CD14-positive monocyte (primary cell): ENCODE data around the gene SNX2. TPM values are rescaled to one million over a fixed set of nuclear protein-coding genes. Genes with fewer than 3 reads are reported as not detected.

Source experiments
- DNase-seq, 3 donors: peaks; one replicate each; pipeline ENCODE4 v3.0.0-alpha.2; 2011 to 2022
- H2AFZ ChIP-seq: 2 replicates; pipeline ENCODE4 v1.6.0; 2012; ENCODE audit warnings: mild to moderate bottlenecking, low read depth, low read length, inconsistent platforms; ENCODE audit not compliant: insufficient read depth, poor library complexity, severe bottlenecking
- H3K27ac ChIP-seq, 2 donors: 1 replicate in 1 of 2; 2 replicates in 1 of 2; pipeline ENCODE4 v1.5.1; 2012 to 2013; ENCODE audit warnings: low read length in 2 of 2, control low read depth in 1 of 2, inconsistent platforms in 1 of 2, low read depth in 1 of 2, mild to moderate bottlenecking in 1 of 2
- H3K27me3 ChIP-seq, 2 donors: one replicate each; pipeline versions ENCODE4 v1.6.0 to v1.6.1; 2011 to 2013; ENCODE audit warnings: low read length in 2 of 2; ENCODE audit not compliant: control insufficient read depth in 2 of 2, insufficient read depth in 2 of 2
- H3K36me3 ChIP-seq, 2 donors: replicated peaks in 1 of 2; 1 replicate in 1 of 2; 2 replicates in 1 of 2; pipeline versions ENCODE4 v1.5.1 to v1.6.1; 2012 to 2013; ENCODE audit warnings: low read length in 2 of 2, control low read depth in 1 of 2, inconsistent platforms in 1 of 2, mild to moderate bottlenecking in 1 of 2; ENCODE audit not compliant: insufficient read depth in 2 of 2, control insufficient read depth in 1 of 2
- H3K4me1 ChIP-seq, 2 donors: 1 replicate in 1 of 2; 2 replicates in 1 of 2; pipeline versions ENCODE4 v1.5.1 to v1.6.1; 2012 to 2013; ENCODE audit warnings: low read length in 2 of 2, control low read depth in 1 of 2, inconsistent platforms in 1 of 2, mild to moderate bottlenecking in 1 of 2, moderate library complexity in 1 of 2; ENCODE audit not compliant: insufficient read depth in 2 of 2, control insufficient read depth in 1 of 2
- H3K4me2 ChIP-seq: replicated peaks from 2 replicates; pipeline ENCODE3; 2012; ENCODE audit warnings: low read length, moderate library complexity, mild to moderate bottlenecking; ENCODE audit not compliant: poor library complexity, severe bottlenecking; ENCODE audit errors: extremely low read depth
- H3K4me3 ChIP-seq, 3 experiments: fragments of 200-600 bp in 1 of 3; sonication (generic) in 1 of 3; replicated peaks in 1 of 3; 1 replicate in 2 of 3; 2 replicates in 1 of 3; pipeline ENCODE4 v1.5.1; 2011 to 2013; ENCODE audit warnings: low read length in 3 of 3, mild to moderate bottlenecking in 3 of 3, control low read depth in 2 of 3, low read depth in 2 of 3, inconsistent platforms in 1 of 3, moderate library complexity in 1 of 3
- H3K79me2 ChIP-seq: 2 replicates; pipeline ENCODE4 v1.6.0; 2012; ENCODE audit warnings: mild to moderate bottlenecking, control low read depth, inconsistent platforms, low read length, moderate library complexity; ENCODE audit not compliant: insufficient read depth
- H3K9ac ChIP-seq: 2 replicates; pipeline ENCODE4 v1.6.0; 2017; ENCODE audit warnings: low read length, mild to moderate bottlenecking; ENCODE audit not compliant: insufficient read depth, poor library complexity, severe bottlenecking
- H3K9me3 ChIP-seq, 2 donors: replicated peaks in 1 of 2; 1 replicate in 1 of 2; 2 replicates in 1 of 2; pipeline versions ENCODE4 v1.5.1 to v1.6.1; 2012 to 2013; ENCODE audit warnings: low read length in 2 of 2, control low read depth in 1 of 2; ENCODE audit not compliant: control insufficient read depth in 1 of 2, insufficient read depth in 1 of 2
- H4K20me1 ChIP-seq: 2 replicates; pipeline ENCODE4 v1.6.0; 2012; ENCODE audit warnings: mild to moderate bottlenecking, low read length, control low read depth, moderate library complexity; ENCODE audit not compliant: insufficient read depth
- H3K27ac Mint-ChIP-seq, 7 donors: one replicate each; pipeline ENCODE4 v1.8.0; 2020; ENCODE audit warnings: mild to moderate bottlenecking in 7 of 7, mixed read lengths in 7 of 7, moderate library complexity in 6 of 7, inconsistent platforms in 2 of 7
- H3K27me3 Mint-ChIP-seq, 3 donors: one replicate each; pipeline ENCODE4 v1.8.0; 2021 to 2022; ENCODE audit warnings: low read depth in 3 of 3, mild to moderate bottlenecking in 3 of 3, mixed read lengths in 3 of 3, moderate library complexity in 3 of 3, inconsistent platforms in 1 of 3
- H3K36me3 Mint-ChIP-seq, 2 donors: one replicate each; pipeline ENCODE4 v1.8.0; 2020; ENCODE audit warnings: mixed read lengths in 2 of 2, inconsistent platforms in 1 of 2, mild to moderate bottlenecking in 1 of 2
- H3K4me1 Mint-ChIP-seq: one replicate; pipeline ENCODE4 v1.8.0; 2020; ENCODE audit warnings: mild to moderate bottlenecking, mixed read lengths
- H3K4me3 Mint-ChIP-seq, 2 donors: one replicate each; pipeline ENCODE4 v1.8.0; 2020; ENCODE audit warnings: mild to moderate bottlenecking in 2 of 2, mixed read lengths in 2 of 2, moderate library complexity in 1 of 2
- H3K9me3 Mint-ChIP-seq, 7 donors: one replicate each; pipeline ENCODE4 v1.8.0; 2020 to 2022; ENCODE audit warnings: mixed read lengths in 7 of 7, mild to moderate bottlenecking in 6 of 7, moderate library complexity in 6 of 7, inconsistent platforms in 2 of 7
- WGBS: methylation state at CpG from one replicate; pipeline ENCODE4 v1.1.5; 2013; ENCODE audit warnings: missing lambda C conversion rate; ENCODE audit not compliant: insufficient coverage; 5-methylcytosine and 5-hydroxymethylcytosine counted together
- intact Hi-C, 2 donors: fragments of 100-400 bp; cut with micrococcal nuclease; formaldehyde crosslinking; loops; one replicate each; pipeline versions ENCODE4 v1.15.0 to v1.15.1; 2023
- polyA plus RNA-seq, 3 donors: library from polyadenylated mRNA; depleted of rRNA in 1 of 3; unstranded in 2 of 3; stranded (reverse) in 1 of 3; fragments of 300-500 nt in 2 of 3; fragments of >200 nt in 1 of 3; fragmentation: Illumina TruSeq in 2 of 3; gene quantifications; 1 replicate in 2 of 3; 2 replicates in 1 of 3; pipeline ENCODE4 v1.2.3, GENCODE V29; 2012 to 2021
- TF ChIP-seq, protein P1 (sequence below): fragments of 200-600 bp; IDR thresholded peaks from one replicate; pipeline ENCODE4 v1.8.0; 2022; ENCODE audit warnings: antibody characterized with exemption, mild to moderate bottlenecking

Gene SNX2
- polyA plus RNA-seq, 3 donors: 84.6 to 264 (median 263) TPM

DNA sequence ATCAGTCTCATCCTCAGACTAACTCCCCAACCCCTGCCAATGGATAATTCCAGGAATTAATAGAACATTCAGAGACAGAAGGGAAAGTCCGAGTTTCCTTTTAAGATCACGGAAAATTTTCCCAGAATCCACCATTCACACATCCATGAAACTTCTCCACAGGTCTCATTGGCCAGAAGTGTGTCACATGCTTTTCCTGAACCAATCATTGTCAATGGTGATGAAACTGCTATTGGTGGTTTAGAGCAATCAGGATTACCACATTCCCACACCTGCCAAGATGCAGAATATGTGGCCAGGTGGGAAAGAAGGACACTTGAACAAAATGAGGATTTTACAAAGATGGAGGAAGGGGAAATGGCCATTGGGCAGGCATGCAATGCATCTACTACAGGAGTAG, 29.3 kb upstream of the SNX2 start:
- TF ChIP-seq, protein P1, sequence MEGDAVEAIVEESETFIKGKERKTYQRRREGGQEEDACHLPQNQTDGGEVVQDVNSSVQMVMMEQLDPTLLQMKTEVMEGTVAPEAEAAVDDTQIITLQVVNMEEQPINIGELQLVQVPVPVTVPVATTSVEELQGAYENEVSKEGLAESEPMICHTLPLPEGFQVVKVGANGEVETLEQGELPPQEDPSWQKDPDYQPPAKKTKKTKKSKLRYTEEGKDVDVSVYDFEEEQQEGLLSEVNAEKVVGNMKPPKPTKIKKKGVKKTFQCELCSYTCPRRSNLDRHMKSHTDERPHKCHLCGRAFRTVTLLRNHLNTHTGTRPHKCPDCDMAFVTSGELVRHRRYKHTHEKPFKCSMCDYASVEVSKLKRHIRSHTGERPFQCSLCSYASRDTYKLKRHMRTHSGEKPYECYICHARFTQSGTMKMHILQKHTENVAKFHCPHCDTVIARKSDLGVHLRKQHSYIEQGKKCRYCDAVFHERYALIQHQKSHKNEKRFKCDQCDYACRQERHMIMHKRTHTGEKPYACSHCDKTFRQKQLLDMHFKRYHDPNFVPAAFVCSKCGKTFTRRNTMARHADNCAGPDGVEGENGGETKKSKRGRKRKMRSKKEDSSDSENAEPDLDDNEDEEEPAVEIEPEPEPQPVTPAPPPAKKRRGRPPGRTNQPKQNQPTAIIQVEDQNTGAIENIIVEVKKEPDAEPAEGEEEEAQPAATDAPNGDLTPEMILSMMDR: no peak
- no peaks in the 10 kb centered on the region for H3K4me1 Mint-ChIP-seq
- H3K79me2 ChIP-seq: no peaks in the 10 kb centered on the region
- H3K9me3 Mint-ChIP-seq: peaks cover 0 to 4% (median 0%) of the 10 kb centered on the region in 7 donors
- no peaks in the 10 kb centered on the region for H3K36me3 Mint-ChIP-seq
- intact Hi-C loops: no loop called here
- no peak overlapping the region for H3K4me3 Mint-ChIP-seq
- H3K27me3 ChIP-seq: no peaks in the 10 kb centered on the region
- H3K4me1 ChIP-seq: no peaks in the 10 kb centered on the region
- H3K9ac ChIP-seq: no peak overlapping the region
- no peak overlapping the region for H2AFZ ChIP-seq
- H3K36me3 ChIP-seq: no peaks in the 10 kb centered on the region
- H3K27ac Mint-ChIP-seq: no peak overlapping the region
- H3K27me3 Mint-ChIP-seq: peaks cover 1 to 3% (median 3%) of the 10 kb centered on the region in 3 donors
- H4K20me1 ChIP-seq: no peaks in the 10 kb centered on the region
- no CpG with 5 or more reads among the region's 2 CpGs for WGBS
- no peak overlapping the region for H3K4me3 ChIP-seq
- no peak for DNase-seq
- H3K4me2 ChIP-seq: no peak overlapping the region
- H3K9me3 ChIP-seq: no peaks in the 10 kb centered on the region
- H3K27ac ChIP-seq: no peak overlapping the region

DNA sequence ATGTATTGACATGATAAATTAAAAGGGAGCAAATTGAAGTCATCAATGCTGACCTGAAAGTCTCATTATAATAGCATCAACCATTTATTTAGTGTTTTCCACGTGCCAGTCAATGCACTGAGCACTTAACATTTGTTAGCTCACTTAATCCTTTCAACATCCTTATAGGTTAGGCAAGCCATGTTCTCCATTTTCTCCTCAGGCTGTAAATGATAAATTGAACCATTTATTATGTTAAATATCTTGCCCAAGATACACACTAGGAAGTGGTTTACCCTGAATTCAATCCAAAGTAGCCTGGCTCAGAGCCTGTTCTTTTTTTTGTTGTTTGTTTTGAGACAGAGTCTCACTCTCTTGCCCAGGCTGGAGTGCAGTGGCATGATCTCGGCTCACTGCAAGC, 25.0 kb upstream of the SNX2 start:
- H3K27ac Mint-ChIP-seq: no peak overlapping the region

More for the DNA sequence above, 25.0 kb upstream of the SNX2 start:
- Histone ChIP-seq H3K9me3 (no peaks in the 10 kb centered on the region), H3K27ac (no peak overlapping the region), H3K4me1 (no peaks in the 10 kb centered on the region), H3K36me3 (no peaks in the 10 kb centered on the region), H2AFZ (no peak overlapping the region), H3K27me3 (no peaks in the 10 kb centered on the region), H3K9ac (no peak overlapping the region), H3K4me2 (no peak overlapping the region), H4K20me1 (no peaks in the 10 kb centered on the region), H3K79me2 (no peaks in the 10 kb centered on the region), H3K4me3 (no peak overlapping the region)
- intact Hi-C loops: no loop called here
- Mint-ChIP-seq H3K9me3 (peaks cover 0 to 4% (median 0%) of the 10 kb centered on the region in 7 donors), H3K36me3 (no peaks in the 10 kb centered on the region), H3K4me3 (no peak overlapping the region), H3K27me3 (peaks cover 1 to 3% (median 3%) of the 10 kb centered on the region in 3 donors), H3K4me1 (no peaks in the 10 kb centered on the region)
- 88% methylated on average over 1 of the region's 2 CpGs for WGBS
- no peak for DNase-seq
- TF ChIP-seq, protein P1: no peak
